COLO829 (cell line): ENCODE data around the gene FOXP4.

Experiments used
- DNase-seq: peaks from one replicate; pipeline ENCODE4 v3.0.0; 2012; ENCODE audit warnings: low spot score

The FOXP4 gene

DNA sequence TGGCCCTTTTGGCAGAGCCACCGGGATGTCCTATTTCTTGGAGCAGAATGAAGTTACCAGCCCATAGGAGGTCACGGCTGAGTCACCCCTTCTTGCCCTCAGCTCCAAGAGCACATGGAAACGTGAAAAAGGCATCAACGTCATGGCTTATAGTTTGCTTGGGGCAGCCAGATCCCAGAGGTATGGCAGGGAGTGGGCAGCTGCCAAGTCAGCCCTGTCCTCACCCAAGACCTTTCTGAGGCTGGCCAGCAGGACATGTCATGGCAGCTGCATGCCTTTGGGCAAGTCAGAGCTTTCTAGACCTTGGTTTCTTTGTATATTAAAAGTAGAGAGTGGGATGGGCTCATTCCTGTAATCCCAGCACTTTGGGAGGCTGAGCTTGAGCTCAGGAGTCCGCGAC, 83.9 kb downstream of the FOXP4 start:
- DNase-seq, result no peak

GRCh38 chr6:41630946-41631345, 84.8 kb downstream of the FOXP4 start:
- no peak for DNase-seq

GRCh38 chr6:41633056-41633634, 87.0 kb downstream of the FOXP4 start:
- DNase-seq, result no peak

DNA sequence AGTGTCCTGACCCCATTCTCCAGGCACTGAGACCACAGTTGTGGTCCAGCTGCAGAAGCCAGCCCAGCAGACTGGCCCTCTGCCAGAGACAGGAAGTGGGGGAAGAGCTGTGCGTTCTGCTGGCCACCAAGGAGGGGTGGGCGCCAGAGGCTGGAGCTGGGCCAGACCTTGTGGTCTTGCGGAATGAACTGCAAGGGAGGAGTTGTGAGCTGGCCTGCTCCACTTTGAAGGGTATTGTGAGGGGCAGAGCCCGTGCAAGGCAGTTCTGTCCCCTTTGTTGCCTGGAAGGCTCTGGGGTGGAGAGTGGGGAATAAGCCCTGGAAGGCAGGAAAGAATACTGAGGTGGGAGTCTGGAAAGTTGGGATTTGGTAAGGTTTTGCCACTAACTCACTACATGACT, 88.5 kb downstream of the FOXP4 start:
- no peak for DNase-seq

- no peak for DNase-seq
These were observed 89.2 kb downstream of the FOXP4 start for GRCh38 chr6:41635365-41635764.

- DNase-seq, result no peak
These were observed 90.6 kb downstream of the FOXP4 start for GRCh38 chr6:41636833-41637193.

DNA sequence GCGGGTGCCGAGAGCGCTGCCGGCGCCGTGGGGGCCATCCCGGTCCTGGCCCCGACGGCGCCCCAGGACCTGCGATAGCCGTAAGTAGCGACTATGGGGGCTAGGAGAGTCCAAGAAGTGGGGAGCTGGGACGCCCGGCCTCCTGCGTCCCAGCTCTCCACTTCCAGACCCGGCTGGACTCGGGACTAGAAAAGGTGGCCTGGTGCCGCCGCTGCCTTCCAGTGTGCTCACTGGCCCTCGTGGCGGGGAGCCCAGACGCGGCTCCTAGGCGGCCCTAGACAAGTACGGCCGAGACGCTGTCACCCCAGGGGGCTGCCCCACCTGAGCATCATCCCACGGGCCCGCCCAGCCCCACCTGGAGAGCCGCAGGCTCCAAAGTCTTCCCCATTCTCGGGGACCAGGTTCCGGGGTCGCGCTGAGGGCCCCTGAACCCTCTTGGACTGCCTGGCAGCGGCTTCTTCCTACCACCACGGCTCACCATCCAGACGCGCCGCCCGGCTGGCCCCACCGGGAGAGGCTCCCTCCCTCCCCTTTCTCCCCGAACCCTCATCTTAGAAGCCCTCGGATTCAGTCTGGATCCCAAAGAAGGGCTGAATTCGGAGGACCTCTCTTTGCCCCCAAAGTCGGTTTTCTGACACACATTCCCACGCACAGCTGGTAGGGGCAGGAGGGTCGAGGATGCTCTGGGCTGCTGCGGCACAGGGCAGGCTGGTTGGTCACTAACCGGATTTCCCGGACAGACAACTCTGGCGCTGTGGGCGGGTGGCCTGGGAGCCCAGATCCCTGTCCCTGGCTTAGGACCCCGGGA, 91.2 kb downstream of the FOXP4 start:
- no peak for DNase-seq

DNA sequence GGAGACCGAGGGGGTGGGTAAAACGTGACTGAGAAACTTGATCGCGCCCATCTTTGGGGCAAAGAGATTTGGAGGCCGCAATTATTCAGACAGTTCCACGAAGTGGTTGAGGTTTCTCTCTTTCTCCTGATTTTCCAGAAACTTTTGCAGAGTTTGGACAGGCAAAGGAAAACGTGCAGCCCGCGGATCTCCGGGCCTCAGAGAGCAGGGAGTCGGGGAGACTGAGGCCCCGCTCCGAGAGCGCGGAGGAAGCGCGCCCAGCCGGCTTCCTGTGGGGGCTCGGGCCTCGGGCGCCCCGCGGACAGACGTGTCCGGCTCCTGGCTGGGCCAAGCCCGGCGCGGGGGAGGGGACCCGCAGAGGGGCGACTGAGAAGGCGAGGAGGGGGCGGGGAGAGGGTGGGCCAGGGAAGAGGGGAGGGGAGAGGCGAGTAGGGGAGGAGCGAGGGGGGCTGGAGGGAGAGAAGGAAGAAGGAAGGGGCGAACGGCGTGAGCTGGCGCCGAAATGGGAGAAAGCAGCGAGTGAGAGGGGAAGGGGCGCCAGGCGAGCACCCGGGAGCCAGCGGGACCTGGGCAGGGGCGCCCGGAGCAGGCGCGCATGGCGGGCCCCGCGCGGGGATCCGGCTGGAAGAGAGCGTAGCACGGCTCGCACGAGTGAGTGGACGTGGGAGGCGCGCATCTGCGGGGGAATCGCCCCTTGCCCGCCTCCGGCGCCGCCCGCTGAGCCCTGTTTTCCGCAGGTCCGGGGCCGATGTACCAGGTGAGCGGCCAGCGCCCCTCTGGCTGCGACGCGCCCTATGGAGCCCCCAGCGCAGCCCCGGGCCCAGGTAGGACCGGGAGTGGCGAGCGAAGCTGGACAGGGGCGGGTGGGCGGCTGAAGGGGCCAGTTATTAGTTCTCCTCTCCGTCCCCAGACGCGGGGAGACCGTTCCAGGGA, 92.1 kb downstream of the FOXP4 start, which contains the start of gene MDFI:
Gene MDFI (plus strand): TSS at position 467 of the 933 bp plus-strand sequence. CDS start 282 bp downstream, at position 749.
- DNase-seq, result no peak

GRCh38 chr6:41638935-41639808, 93.0 kb downstream of the FOXP4 start:
- no peak for DNase-seq

DNA sequence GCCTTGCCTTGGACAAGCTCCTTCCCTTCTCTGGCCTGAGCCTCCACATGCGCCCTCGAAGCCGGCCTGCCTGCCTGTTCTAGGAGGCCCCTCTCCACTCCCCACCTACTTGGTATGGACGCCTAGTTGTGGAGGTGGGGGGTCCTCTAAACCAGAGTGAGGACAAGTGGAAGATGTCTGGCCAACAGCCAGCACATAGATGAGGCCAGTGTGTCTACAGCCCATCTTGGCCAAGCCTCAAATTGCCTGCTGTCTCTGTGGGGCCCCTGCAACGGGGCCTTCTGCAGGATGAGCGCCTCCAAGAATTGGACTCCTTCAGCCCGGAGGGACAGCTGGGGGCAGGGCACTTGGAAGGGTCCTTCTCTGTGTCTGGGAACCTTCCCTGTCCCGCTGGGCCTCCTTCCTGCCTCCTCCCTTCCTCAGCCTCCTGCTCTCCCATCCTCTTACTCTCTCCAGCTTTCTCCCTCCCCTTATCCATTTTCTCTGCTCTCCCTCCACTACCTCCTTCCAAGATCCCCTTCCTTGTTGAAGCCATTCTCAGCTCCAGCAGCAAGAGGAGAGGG, 93.7 kb downstream of the FOXP4 start:
- DNase-seq, result no peak

DNA sequence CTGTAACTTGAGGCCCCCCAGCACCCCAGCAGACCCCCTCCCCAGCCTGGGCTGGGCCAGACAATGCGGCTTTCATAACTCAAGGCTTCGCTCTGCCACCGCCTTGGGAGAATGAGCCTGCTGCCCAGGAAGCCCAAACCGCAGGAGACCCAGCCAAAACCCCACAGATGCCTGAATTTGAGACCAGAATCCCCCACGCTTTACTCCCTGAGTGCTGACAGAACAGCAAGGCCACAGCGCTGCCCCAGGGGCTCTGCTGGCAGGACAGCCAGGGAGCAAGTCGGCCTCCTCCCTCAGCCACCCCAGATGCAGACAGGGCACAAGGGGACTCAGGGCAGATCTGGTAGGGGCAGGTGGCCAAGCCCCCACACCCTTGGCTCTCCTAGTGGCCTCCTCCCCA, 94.2 kb downstream of the FOXP4 start:
- no peak for DNase-seq

- DNase-seq, result no peak
These were observed 95.3 kb downstream of the FOXP4 start for GRCh38 chr6:41641352-41641925.

DNA sequence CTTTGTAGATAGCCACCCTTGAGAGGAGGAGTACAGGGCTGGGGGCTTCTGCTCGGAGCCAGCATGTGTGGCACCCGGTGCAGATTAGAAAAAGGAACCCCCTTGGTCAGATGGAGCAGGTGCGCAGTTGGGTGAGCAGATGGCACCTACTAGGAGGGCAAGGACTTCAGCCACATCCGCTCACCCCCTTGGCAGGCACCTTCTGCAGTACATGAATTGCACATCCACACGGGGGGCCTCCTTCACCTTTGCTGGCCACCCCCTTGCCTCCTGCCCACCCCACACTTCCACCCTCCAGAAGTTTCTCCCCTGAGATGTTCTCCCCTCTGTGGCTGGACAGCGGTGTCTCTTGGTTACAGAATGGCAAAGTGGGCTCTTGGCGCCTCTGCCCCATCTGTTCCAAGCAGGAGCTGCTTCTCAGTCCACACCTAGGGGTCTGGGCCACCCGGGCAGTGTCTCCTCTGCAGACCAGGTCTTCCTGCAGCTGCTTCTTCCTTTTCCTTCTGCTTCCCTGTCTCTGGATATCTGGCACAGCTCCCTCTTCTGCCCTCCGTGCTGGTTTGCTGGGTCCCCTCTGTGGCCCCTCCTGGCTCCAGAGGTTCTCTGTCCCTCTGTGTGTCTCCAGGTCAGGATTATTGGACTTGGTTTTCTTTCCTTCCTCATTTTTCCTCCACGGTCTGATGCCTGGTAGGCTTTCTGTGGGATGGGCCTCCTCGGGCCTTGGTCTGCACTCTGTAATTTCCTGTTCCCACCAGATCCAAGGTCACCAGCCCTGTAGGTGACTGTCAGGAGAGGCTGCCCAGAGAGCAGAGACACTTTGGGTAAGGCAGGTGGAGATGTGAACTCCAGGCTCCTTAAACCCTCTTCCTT, 96.1 kb downstream of the FOXP4 start:
- no peak for DNase-seq

GRCh38 chr6:41642960-41643898, 97.0 kb downstream of the FOXP4 start:
- DNase-seq, result no peak

DNA sequence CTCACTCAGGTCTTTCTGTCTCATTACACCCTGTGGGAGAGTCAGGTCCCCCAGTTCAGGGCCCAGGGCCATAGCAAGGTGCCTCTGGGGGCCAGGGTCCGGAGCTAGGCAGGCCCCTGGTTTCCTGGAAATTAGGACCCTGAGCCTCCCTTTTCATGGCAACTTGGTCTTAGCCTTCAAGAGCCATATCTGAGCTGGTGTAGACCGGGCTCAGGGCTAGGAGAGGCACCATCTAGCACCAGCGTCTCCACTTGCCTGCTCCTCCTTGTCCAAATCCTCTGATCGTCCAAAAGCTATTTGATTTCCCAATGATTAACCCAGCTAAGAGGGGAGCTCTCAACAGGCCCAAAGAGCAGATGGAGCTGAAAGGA, 97.7 kb downstream of the FOXP4 start:
- no peak for DNase-seq

DNA sequence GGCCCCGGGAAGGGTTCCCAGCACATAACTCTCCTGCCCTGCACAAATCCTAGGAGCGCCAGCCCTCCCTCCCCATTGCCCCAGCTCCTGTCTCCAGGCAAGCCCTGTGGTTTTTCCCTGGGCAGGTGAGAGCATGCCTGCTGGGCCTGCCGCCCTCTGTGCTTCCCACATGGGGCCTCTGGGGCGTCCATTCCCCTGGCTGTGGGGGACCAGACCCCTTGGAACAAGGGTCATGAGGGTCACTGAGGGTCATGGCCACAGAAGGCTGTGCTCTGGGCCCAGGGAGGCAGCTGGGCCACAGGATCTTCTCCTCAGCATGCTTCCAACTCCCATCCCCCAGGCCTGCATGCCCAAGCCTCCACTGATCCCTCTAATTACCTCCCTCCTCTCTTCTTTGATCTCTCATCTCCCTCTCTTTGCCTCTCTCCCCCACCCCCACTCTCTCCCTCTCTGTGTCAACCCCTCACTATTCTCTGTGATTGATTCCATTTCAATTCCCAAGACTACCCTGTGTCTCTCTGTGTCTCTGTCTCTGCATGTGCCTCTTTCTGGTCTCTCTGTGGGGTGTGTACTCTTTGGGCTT, 98.2 kb downstream of the FOXP4 start:
- DNase-seq, result no peak

- no peak for DNase-seq
These were observed 98.9 kb downstream of the FOXP4 start for GRCh38 chr6:41645007-41645618.
